ENCODE data around the gene FBXO45. TPM values are rescaled to one million over a fixed set of nuclear protein-coding genes. Genes with fewer than 3 reads are reported as not detected.

The FBXO45 gene
- total RNA-seq, 1 experiment from 2014 or later, result 23.2 TPM

DNA sequence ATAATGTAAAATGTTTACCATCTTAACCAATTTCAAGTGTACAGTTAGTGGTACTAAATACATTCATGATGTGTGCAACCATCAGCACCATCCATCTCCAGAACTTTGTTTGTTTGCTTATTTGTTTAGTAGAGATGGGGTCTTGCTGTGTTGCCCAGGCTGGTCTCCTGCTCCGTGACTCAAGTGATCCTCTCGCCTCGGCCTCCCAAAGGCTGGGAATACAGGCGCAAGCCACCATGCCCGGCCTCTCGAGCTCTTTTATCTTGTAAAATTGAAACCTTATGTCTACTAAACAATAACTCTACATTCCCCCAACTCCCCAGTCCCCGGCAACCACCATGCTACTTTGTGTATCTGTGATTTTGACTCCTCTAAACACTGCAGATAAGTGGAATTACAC lies 31.9 kb downstream of the FBXO45 start:
- POLR2A ChIA-PET, result no interaction called here
- Histone ChIP-seq H3K9me2 (ENCODE audit: insufficient read depth) (no peaks in the 10 kb centered on the region), H3K9ac (ENCODE audit: low read length) (no peak overlapping the region), H3K9me3 (ENCODE audit: control insufficient read depth in 1 of 2, insufficient read depth in 1 of 2, low read depth in 1 of 2, low read length in 2 of 2) (no peaks in the 10 kb centered on the region), H3K27ac (ENCODE audit: low read depth, low read length) (no peak overlapping the region), H2AFZ (ENCODE audit: low read depth, low read length, poor library complexity, severe bottlenecking) (no peak overlapping the region), H3K4me2 (ENCODE audit: low read length) (no peak overlapping the region), H3K4me1 (ENCODE audit: control insufficient read depth in 1 of 2, insufficient read depth in 2 of 2, low read length in 2 of 2) (peaks cover 0 to 6% of the 10 kb centered on the region in 2 experiments; a peak in 1 of 4 replicates), H3K36me3 (ENCODE audit: control insufficient read depth in 1 of 2, insufficient read depth in 2 of 2, low read length in 2 of 2) (no peaks in the 10 kb centered on the region), H3K27me3 (ENCODE audit: insufficient read depth, low read length) (peaks cover 4% of the 10 kb centered on the region), H4K20me1 (ENCODE audit: insufficient read depth) (no peaks in the 10 kb centered on the region), H3K79me2 (ENCODE audit: insufficient read depth, low read length) (no peaks in the 10 kb centered on the region), H3K4me3 (replicated peaks in 1 of 2; ENCODE audit: low read depth in 1 of 2, low read length in 2 of 2) (no peak overlapping the region)
- no peak for TF ChIP-seq POLR2A (IDR thresholded peaks at IDR 0.05; ENCODE audit: borderline replicate concordance, extremely low read depth, insufficient read depth, insufficient read length)
- TF ChIP-seq SRF (IDR thresholded peaks at IDR 0.05; ENCODE audit: low read depth), result no peak
- TF ChIP-seq, protein P1, sequence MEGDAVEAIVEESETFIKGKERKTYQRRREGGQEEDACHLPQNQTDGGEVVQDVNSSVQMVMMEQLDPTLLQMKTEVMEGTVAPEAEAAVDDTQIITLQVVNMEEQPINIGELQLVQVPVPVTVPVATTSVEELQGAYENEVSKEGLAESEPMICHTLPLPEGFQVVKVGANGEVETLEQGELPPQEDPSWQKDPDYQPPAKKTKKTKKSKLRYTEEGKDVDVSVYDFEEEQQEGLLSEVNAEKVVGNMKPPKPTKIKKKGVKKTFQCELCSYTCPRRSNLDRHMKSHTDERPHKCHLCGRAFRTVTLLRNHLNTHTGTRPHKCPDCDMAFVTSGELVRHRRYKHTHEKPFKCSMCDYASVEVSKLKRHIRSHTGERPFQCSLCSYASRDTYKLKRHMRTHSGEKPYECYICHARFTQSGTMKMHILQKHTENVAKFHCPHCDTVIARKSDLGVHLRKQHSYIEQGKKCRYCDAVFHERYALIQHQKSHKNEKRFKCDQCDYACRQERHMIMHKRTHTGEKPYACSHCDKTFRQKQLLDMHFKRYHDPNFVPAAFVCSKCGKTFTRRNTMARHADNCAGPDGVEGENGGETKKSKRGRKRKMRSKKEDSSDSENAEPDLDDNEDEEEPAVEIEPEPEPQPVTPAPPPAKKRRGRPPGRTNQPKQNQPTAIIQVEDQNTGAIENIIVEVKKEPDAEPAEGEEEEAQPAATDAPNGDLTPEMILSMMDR (IDR thresholded peaks at IDR 0.05 in 2 of 3, conservative IDR thresholded peaks at IDR 0.05 in 1 of 3; ENCODE audit: borderline replicate concordance in 1 of 3, insufficient read depth in 1 of 3, low read depth in 2 of 3, low read length in 2 of 3), result no peak
- no peak for TF ChIP-seq SP1 (IDR thresholded peaks at IDR 0.05; ENCODE audit: low read depth)
- no peak for TF ChIP-seq TCF7L2 (IDR thresholded peaks at IDR 0.05; ENCODE audit: borderline replicate concordance, extremely low read depth, insufficient read depth, insufficient read length)
- TF ChIP-seq JUND (IDR thresholded peaks at IDR 0.05), result no peak
- TF ChIP-seq, protein P2, sequence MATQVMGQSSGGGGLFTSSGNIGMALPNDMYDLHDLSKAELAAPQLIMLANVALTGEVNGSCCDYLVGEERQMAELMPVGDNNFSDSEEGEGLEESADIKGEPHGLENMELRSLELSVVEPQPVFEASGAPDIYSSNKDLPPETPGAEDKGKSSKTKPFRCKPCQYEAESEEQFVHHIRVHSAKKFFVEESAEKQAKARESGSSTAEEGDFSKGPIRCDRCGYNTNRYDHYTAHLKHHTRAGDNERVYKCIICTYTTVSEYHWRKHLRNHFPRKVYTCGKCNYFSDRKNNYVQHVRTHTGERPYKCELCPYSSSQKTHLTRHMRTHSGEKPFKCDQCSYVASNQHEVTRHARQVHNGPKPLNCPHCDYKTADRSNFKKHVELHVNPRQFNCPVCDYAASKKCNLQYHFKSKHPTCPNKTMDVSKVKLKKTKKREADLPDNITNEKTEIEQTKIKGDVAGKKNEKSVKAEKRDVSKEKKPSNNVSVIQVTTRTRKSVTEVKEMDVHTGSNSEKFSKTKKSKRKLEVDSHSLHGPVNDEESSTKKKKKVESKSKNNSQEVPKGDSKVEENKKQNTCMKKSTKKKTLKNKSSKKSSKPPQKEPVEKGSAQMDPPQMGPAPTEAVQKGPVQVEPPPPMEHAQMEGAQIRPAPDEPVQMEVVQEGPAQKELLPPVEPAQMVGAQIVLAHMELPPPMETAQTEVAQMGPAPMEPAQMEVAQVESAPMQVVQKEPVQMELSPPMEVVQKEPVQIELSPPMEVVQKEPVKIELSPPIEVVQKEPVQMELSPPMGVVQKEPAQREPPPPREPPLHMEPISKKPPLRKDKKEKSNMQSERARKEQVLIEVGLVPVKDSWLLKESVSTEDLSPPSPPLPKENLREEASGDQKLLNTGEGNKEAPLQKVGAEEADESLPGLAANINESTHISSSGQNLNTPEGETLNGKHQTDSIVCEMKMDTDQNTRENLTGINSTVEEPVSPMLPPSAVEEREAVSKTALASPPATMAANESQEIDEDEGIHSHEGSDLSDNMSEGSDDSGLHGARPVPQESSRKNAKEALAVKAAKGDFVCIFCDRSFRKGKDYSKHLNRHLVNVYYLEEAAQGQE (IDR thresholded peaks at IDR 0.05; ENCODE audit: low read depth), result no peak
- no peak for TF ChIP-seq ZFX (IDR thresholded peaks at IDR 0.05)
- TF ChIP-seq EZH2 (IDR thresholded peaks at IDR 0.05), result no peak
- TF ChIP-seq ELF1 (IDR thresholded peaks at IDR 0.05; ENCODE audit: borderline replicate concordance, low read depth), result no peak
- RAD21 ChIA-PET (ENCODE audit: low non-redundant PET in 1 of 2, low total read pairs in 2 of 2, uncharacterized antibody in 2 of 2, unreplicated experiment in 2 of 2), result no interaction called here
- CTCF ChIA-PET, result no interaction called here
- intact Hi-C loops (cut with micrococcal nuclease), result loop anchor here (10.0 kb wide), 1 partner anchor 584 kb away; no protein-coding TSS in a partner anchor
- no peak for DNase-seq (ENCODE audit: low read depth, low spot score)
- BruUV-seq (replicated peaks), result no TSS peak
- no peak for ATAC-seq

Data from HCT116 (cell line).